ENCODE measurements around the gene EAF1.

- no peak for TF ChIP-seq CTCF (conservative IDR thresholded peaks at IDR 0.05)
- no peak for TF ChIP-seq ZFX (IDR thresholded peaks at IDR 0.05)
Observed at GRCh38 chr3:15429080-15429479, 1.7 kb downstream of the EAF1 start.

Data from C4-2B (cell line).